Transverse colon (tissue), 4 donors: Measurements from ENCODE around the gene LRP5. TPM values are rescaled to one million over a fixed set of nuclear protein-coding genes. Genes with fewer than 3 reads are reported as not detected.
A peak's percentile ranks its signal among the peaks of the same experiment; 100 is the strongest.

Source experiments
- DNase-seq: peaks from one replicate; pipeline ENCODE4 v3.0.0-alpha.2; 2019
- H3K27ac ChIP-seq, 4 donors: fragments of 200-600 bp; sonication (generic); 2 replicates each; pipeline ENCODE4 v1.5.1; 2016 to 2018; ENCODE audit warnings: inconsistent platforms in 4 of 4
- H3K27me3 ChIP-seq: fragments of 200-600 bp; sonication (generic); 2 replicates; pipeline ENCODE4 v1.5.1; 2017; ENCODE audit warnings: inconsistent platforms
- H3K36me3 ChIP-seq, 4 donors: fragments of 200-600 bp; sonication (generic); 2 replicates each; pipeline ENCODE4 v1.5.1; 2017 to 2019; ENCODE audit warnings: inconsistent platforms in 4 of 4
- H3K4me1 ChIP-seq, 4 donors: fragments of 200-600 bp; sonication (generic); 2 replicates each; pipeline ENCODE4 v1.5.1; 2017 to 2020; ENCODE audit warnings: inconsistent platforms in 4 of 4
- H3K4me3 ChIP-seq, 4 donors: fragments of 200-600 bp; sonication (generic); 1 replicate in 1 of 4; 2 replicates in 3 of 4; pipeline versions ENCODE4 v1.5.1 to v1.6.1; 2017 to 2019; ENCODE audit warnings: inconsistent platforms in 4 of 4
- H3K9me3 ChIP-seq, 2 donors: fragments of 200-600 bp; sonication (generic); 2 replicates each; pipeline ENCODE4 v1.5.1; 2017 to 2019; ENCODE audit warnings: inconsistent platforms in 2 of 2
- EP300 ChIP-seq: sonication (generic); formaldehyde crosslinking; IDR thresholded peaks from one replicate; pipeline ENCODE4 v1.6.1; 2017; ENCODE audit warnings: antibody characterized with exemption, low read depth
- POLR2A ChIP-seq: fragments of 450-650 bp; IDR thresholded peaks from one replicate; pipeline ENCODE4 v1.6.1; 2016; ENCODE audit warnings: antibody characterized with exemption, mild to moderate bottlenecking, moderate library complexity
- POLR2AphosphoS5 ChIP-seq, 3 donors: sonication (generic); formaldehyde crosslinking; IDR thresholded peaks; one replicate each; pipeline ENCODE4 v1.6.1; 2016; ENCODE audit warnings: antibody characterized with exemption in 3 of 3
- WGBS, 2 donors: methylation state at CpG; one replicate each; pipeline ENCODE4 v1.1.5; 2018; ENCODE audit warnings: low coverage in 1 of 2; 5-methylcytosine and 5-hydroxymethylcytosine counted together
- in situ Hi-C, 4 donors: fragments of 200-750 bp; cut with MboI; loops; one replicate each; pipeline versions ENCODE4 v1.15.0 to v1.15.1; 2017; ENCODE audit warnings: low sequenced_read_pairs in 3 of 4, low pct_ligation_motif_present in 1 of 4, low pct_unique_long_range_greater_than_20kb in 1 of 4
- intact Hi-C: fragments of 100-400 bp; cut with DNase I; formaldehyde crosslinking; loops from one replicate; pipeline ENCODE4 v1.15.1; 2023; ENCODE audit warnings: low total_unique reads
- total RNA-seq, 4 donors: library from RNA; depleted of rRNA; stranded (reverse); fragments of >200 nt; gene quantifications; one replicate each; pipeline ENCODE4 v1.1.0, GENCODE V29; 2016
- TF ChIP-seq, protein P1 (sequence below), 5 experiments: fragments of 200-600 bp in 3 of 5; fragments of 450-650 bp in 2 of 5; sonication (generic) in 3 of 5; IDR thresholded peaks; 1 replicate in 2 of 5; 2 replicates in 3 of 5; pipeline ENCODE4 v1.5.1; 2016 to 2017; ENCODE audit warnings: antibody characterized with exemption in 5 of 5, inconsistent platforms in 3 of 5, mild to moderate bottlenecking in 2 of 5, moderate library complexity in 1 of 5

The LRP5 gene
- total RNA-seq, 4 donors from 2014 or later: 72.6 to 138 (median 82.3) TPM

- WGBS, 2 donors: 4% methylated on average over 46 of the region's 56 CpGs; no CpG with 5 or more reads in 1 of the 2 donors
- TF ChIP-seq POLR2AphosphoS5 (IDR thresholded peaks at IDR 0.05): peak in 2 of 3 donors; percentile 21 to 59
- no peak for TF ChIP-seq EP300
- TF ChIP-seq POLR2A: no peak
- TF ChIP-seq, protein P1, sequence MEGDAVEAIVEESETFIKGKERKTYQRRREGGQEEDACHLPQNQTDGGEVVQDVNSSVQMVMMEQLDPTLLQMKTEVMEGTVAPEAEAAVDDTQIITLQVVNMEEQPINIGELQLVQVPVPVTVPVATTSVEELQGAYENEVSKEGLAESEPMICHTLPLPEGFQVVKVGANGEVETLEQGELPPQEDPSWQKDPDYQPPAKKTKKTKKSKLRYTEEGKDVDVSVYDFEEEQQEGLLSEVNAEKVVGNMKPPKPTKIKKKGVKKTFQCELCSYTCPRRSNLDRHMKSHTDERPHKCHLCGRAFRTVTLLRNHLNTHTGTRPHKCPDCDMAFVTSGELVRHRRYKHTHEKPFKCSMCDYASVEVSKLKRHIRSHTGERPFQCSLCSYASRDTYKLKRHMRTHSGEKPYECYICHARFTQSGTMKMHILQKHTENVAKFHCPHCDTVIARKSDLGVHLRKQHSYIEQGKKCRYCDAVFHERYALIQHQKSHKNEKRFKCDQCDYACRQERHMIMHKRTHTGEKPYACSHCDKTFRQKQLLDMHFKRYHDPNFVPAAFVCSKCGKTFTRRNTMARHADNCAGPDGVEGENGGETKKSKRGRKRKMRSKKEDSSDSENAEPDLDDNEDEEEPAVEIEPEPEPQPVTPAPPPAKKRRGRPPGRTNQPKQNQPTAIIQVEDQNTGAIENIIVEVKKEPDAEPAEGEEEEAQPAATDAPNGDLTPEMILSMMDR (IDR thresholded peaks at IDR 0.05): peak in 2 of 5 experiments; percentile 56 to 63
- Histone ChIP-seq H3K4me1 (peaks cover 26 to 67% (median 40%) of the 10 kb centered on the region in 4 donors), H3K27ac (peak overlapping the region; percentile 94 to 100 (median 98)), H3K4me3 (peak overlapping the region; percentile 63 to 98 (median 77)), H3K36me3 (no peaks in the 10 kb centered on the region), H3K9me3 (no peaks in the 10 kb centered on the region), H3K27me3 (no peaks in the 10 kb centered on the region)
- in situ Hi-C loops: no loop called here
- intact Hi-C loops: no loop called here
- peak; percentile 96 for DNase-seq
Observed at GRCh38 chr11:68459886-68460740, 147.7 kb downstream of the LRP5 start.

- no peak for DNase-seq
- H3K4me1 ChIP-seq: peaks cover 31 to 71% (median 48%) of the 10 kb centered on the region in 4 donors
- H3K9me3 ChIP-seq: no peaks in the 10 kb centered on the region
- H3K4me3 ChIP-seq: peak within 1 kb of the TSS; percentile 63 to 98 (median 77)
- intact Hi-C loops: no loop called here
- TF ChIP-seq EP300 (no peak), POLR2AphosphoS5 (IDR thresholded peaks at IDR 0.05) (peak; percentile 63 to 91 (median 82)), POLR2A (peak; percentile 42)
- TF ChIP-seq, protein P1 (IDR thresholded peaks at IDR 0.05): no peak
- H3K36me3 ChIP-seq: no peaks in the 10 kb centered on the region
- peak within 1 kb of the TSS; percentile 94 to 100 (median 98) for H3K27ac ChIP-seq
- H3K27me3 ChIP-seq: no peaks in the 10 kb centered on the region
- in situ Hi-C loops: no loop called here
- 1% methylated on average over 55 of the region's 92 CpGs; no CpG with 5 or more reads in 1 of the 2 donors for WGBS, 2 donors
Observed at GRCh38 chr11:68460741-68461574, 148.6 kb downstream of the LRP5 start, which contains the start of gene PPP6R3. Gene PPP6R3 (plus strand): TSS chr11:68460752. CDS start chr11:68537665, 76,913 bp downstream.

- peaks cover 31 to 70% (median 50%) of the 10 kb centered on the region in 4 donors for H3K4me1 ChIP-seq
Observed at GRCh38 chr11:68461575-68461917, 149.2 kb downstream of the LRP5 start.

More at GRCh38 chr11:68461575-68461917, 149.2 kb downstream of the LRP5 start:
- Histone ChIP-seq H3K36me3 (no peaks in the 10 kb centered on the region), H3K27me3 (no peaks in the 10 kb centered on the region), H3K4me3 (peak overlapping the region; percentile 63 to 98 (median 77)), H3K9me3 (no peaks in the 10 kb centered on the region), H3K27ac (peak overlapping the region; percentile 94 to 100 (median 98))
- WGBS, 2 donors: 0% methylated on average over 12 of the region's 12 CpGs; no CpG with 5 or more reads in 1 of the 2 donors
- TF ChIP-seq, protein P1 (IDR thresholded peaks at IDR 0.05): no peak
- TF ChIP-seq POLR2AphosphoS5 (IDR thresholded peaks at IDR 0.05): no peak
- no peak for TF ChIP-seq POLR2A
- no peak for TF ChIP-seq EP300
- intact Hi-C loops: no loop called here
- DNase-seq: no peak
- in situ Hi-C loops: no loop called here
